ENCODE results near the gene CCDC198. TPM values are rescaled to one million over a fixed set of nuclear protein-coding genes. Genes with fewer than 3 reads are reported as not detected.

CCDC198 gene
- total RNA-seq: under 1 TPM in 2 of 4 donors, not detected in 2; 0.16 to 0.39 TPM

DNA sequence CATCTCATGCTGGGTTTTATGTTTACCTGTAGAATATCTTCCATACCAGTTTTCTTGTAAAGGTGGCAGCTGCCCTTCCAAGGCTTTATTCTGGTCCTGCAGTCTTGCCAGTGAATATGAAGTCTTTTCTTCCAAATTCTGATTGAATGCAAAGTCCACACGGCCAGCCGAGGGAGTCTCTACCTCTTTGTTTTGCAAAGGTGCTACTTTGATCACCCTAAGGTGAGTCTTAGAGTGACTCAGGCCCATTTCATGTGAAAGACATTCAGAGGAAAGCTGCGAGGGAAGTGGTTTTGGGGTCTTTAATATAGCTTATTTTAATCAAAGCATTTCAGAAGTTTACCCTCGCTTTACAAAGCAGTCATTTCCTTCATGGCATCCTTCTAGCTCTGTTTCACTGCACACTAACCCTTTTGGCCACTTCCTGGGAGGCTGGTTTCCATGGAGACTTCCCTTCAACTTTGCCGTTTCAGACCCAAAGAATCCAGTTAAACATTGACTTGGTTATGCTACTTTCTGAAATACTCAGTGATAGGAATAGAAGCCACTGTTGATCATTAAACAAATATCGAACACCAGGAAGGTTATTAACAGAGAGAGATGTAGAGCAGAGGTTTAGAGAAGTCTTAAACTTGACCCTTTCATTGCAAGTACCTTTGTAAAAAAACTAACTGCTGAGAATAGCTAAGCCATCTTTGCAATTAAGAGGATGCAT is at the start of gene CCDC198:
TSS of gene CCDC198 (minus strand) at position 391 of the 715 bp plus-strand sequence. CDS start at position 249, 142 bp downstream.
- Histone ChIP-seq H3K4me3 (no peak within 1 kb of the TSS), H3K27me3 (no peaks in the 10 kb centered on the region), H3K4me1 (no peaks in the 10 kb centered on the region), H3K27ac (no peak within 1 kb of the TSS), H3K36me3 (no peaks in the 10 kb centered on the region), H3K9me3 (no peaks in the 10 kb centered on the region)
- no peak for DNase-seq
- intact Hi-C loops (cut with DNase I; ENCODE audit: low total_unique reads): no loop called here
- no peak for ATAC-seq
- TF ChIP-seq POLR2A (IDR thresholded peaks at IDR 0.05): no peak
- TF ChIP-seq CTCF (IDR thresholded peaks at IDR 0.05 in 4 of 5, conservative IDR thresholded peaks at IDR 0.05 in 1 of 5): no peak
- in situ Hi-C loops (cut with MboI; ENCODE audit: low sequenced_read_pairs in 4 of 4): loop anchor here in 1 of 4 donors (25.0 kb wide), 1 partner anchor 569 kb away; no protein-coding TSS in a partner anchor

- TF ChIP-seq CTCF (IDR thresholded peaks at IDR 0.05 in 4 of 5, conservative IDR thresholded peaks at IDR 0.05 in 1 of 5) (no peak), POLR2A (IDR thresholded peaks at IDR 0.05) (no peak)
- intact Hi-C loops (cut with DNase I; ENCODE audit: low total_unique reads): no loop called here
- Histone ChIP-seq H3K9me3 (no peaks in the 10 kb centered on the region), H3K36me3 (no peaks in the 10 kb centered on the region), H3K27me3 (no peaks in the 10 kb centered on the region), H3K4me3 (no peak overlapping the region), H3K27ac (no peak overlapping the region), H3K4me1 (no peaks in the 10 kb centered on the region)
- no peak for DNase-seq
- ATAC-seq: no peak
- in situ Hi-C loops (cut with MboI; ENCODE audit: low sequenced_read_pairs in 4 of 4): no loop called here
These were observed 39.6 kb upstream of the CCDC198 start for GRCh38 chr14:57533214-57533613.

GRCh38 chr14:57530571-57530970 is 36.9 kb upstream of the CCDC198 start:
- DNase-seq (no peak), ATAC-seq (no peak)
- in situ Hi-C loops (cut with MboI; ENCODE audit: low sequenced_read_pairs in 4 of 4): no loop called here
- TF ChIP-seq CTCF (IDR thresholded peaks at IDR 0.05 in 4 of 5, conservative IDR thresholded peaks at IDR 0.05 in 1 of 5) (no peak), POLR2A (IDR thresholded peaks at IDR 0.05) (no peak)
- Histone ChIP-seq H3K9me3 (no peaks in the 10 kb centered on the region), H3K4me3 (no peak overlapping the region), H3K36me3 (no peaks in the 10 kb centered on the region), H3K4me1 (no peaks in the 10 kb centered on the region), H3K27me3 (no peaks in the 10 kb centered on the region), H3K27ac (no peak overlapping the region)
- intact Hi-C loops (cut with DNase I; ENCODE audit: low total_unique reads): no loop called here

GRCh38 chr14:57526942-57527341 is 33.3 kb upstream of the CCDC198 start:
- ATAC-seq (no peak), DNase-seq (no peak)
- Histone ChIP-seq H3K9me3 (no peaks in the 10 kb centered on the region), H3K4me1 (no peaks in the 10 kb centered on the region), H3K4me3 (no peak overlapping the region), H3K27me3 (no peaks in the 10 kb centered on the region), H3K36me3 (no peaks in the 10 kb centered on the region), H3K27ac (no peak overlapping the region)
- TF ChIP-seq POLR2A (IDR thresholded peaks at IDR 0.05) (no peak), CTCF (IDR thresholded peaks at IDR 0.05 in 4 of 5, conservative IDR thresholded peaks at IDR 0.05 in 1 of 5) (no peak)
- intact Hi-C loops (cut with DNase I; ENCODE audit: low total_unique reads): no loop called here
- in situ Hi-C loops (cut with MboI; ENCODE audit: low sequenced_read_pairs in 4 of 4): no loop called here
